HepG2 (cell line): ENCODE measurements around the gene NRBP1. TPM values are rescaled to one million over a fixed set of nuclear protein-coding genes. Genes with fewer than 3 reads are reported as not detected.

Experiments used
- GABPA ChIP-seq, 2 experiments: IDR thresholded peaks; 2 replicates each; pipeline ENCODE4 v1.6.1; 2011 to 2016; ENCODE audit warnings: low read depth in 2 of 2, low read length in 1 of 2, missing biosample characterization in 1 of 2, missing genetic modification characterization in 1 of 2
- GABPB1 ChIP-seq: IDR thresholded peaks from 2 replicates; pipeline ENCODE4 v1.6.1; 2016; ENCODE audit warnings: mild to moderate bottlenecking, missing genetic modification reagents, moderate library complexity, missing compliant biosample characterization
- GATAD2A ChIP-seq: IDR thresholded peaks from 2 replicates; pipeline ENCODE4 v1.6.1; 2016
- KAT7 ChIP-seq: IDR thresholded peaks from 2 replicates; pipeline ENCODE4 v1.6.1; 2018; ENCODE audit warnings: borderline replicate concordance, missing compliant biosample characterization
- MBD4 ChIP-seq: IDR thresholded peaks from 2 replicates; pipeline ENCODE4 v1.6.1; 2012; ENCODE audit warnings: low read length, inconsistent platforms, borderline replicate concordance
- MIXL1 ChIP-seq: IDR thresholded peaks from 2 replicates; pipeline ENCODE4 v1.6.1; 2016
- PRPF4 ChIP-seq: fragments of 200-400 bp; formaldehyde crosslinking; IDR thresholded peaks from 2 replicates; pipeline ENCODE4 v1.6.1; 2016; ENCODE audit warnings: low read length, low read depth; ENCODE audit not compliant: poor library complexity, severe bottlenecking
- SIX4 ChIP-seq: sonication (generic); formaldehyde crosslinking; IDR thresholded peaks from 2 replicates; pipeline ENCODE4 v1.4.0; 2020; ENCODE audit warnings: missing genetic modification reagents
- ZBED4 ChIP-seq: sonication (generic); formaldehyde crosslinking; IDR thresholded peaks from 2 replicates; pipeline ENCODE4 v1.4.0; 2020; ENCODE audit warnings: missing genetic modification reagents, borderline replicate concordance
- ZBTB38 ChIP-seq: sonication (generic); formaldehyde crosslinking; IDR thresholded peaks from 2 replicates; pipeline ENCODE4 v1.5.1; 2020; ENCODE audit warnings: mild to moderate bottlenecking, missing genetic modification reagents
- ZNF274 ChIP-seq: sonication (generic); formaldehyde crosslinking; IDR thresholded peaks from 2 replicates; pipeline ENCODE4 v1.5.1; 2020; ENCODE audit warnings: mild to moderate bottlenecking, missing genetic modification reagents
- ZNF407 ChIP-seq: sonication (generic); formaldehyde crosslinking; IDR thresholded peaks from one replicate; pipeline ENCODE4 v1.5.1; 2020; ENCODE audit warnings: mild to moderate bottlenecking, missing genetic modification reagents; ENCODE audit errors: not compliant biosample characterization
- ZNF564 ChIP-seq: sonication (generic); formaldehyde crosslinking; IDR thresholded peaks from 2 replicates; pipeline ENCODE4 v1.8.1; 2023; ENCODE audit warnings: mild to moderate bottlenecking, missing genetic modification reagents
- ZNF574 ChIP-seq: sonication (generic); formaldehyde crosslinking; IDR thresholded peaks from 2 replicates; pipeline ENCODE4 v1.4.0; 2020; ENCODE audit warnings: missing genetic modification reagents
- polyA plus RNA-seq, 8 experiments: library from polyadenylated mRNA; depleted of rRNA in 3 of 8; stranded (reverse) in 7 of 8; unstranded in 1 of 8; fragments of >200 nt; fragmentation: Illumina TruSeq in 4 of 8; extraction: Trizol in 4 of 8; gene quantifications; 2 replicates each; pipeline versions ENCODE4 v1.2.1 to v1.2.3, GENCODE V29; 2011 to 2016; ENCODE audit warnings: low read depth in 4 of 8, missing spikeins in 1 of 8, mixed read lengths in 1 of 8; ENCODE audit not compliant: insufficient read depth in 1 of 8
- total RNA-seq, 5 experiments: library from RNA; depleted of rRNA; stranded (reverse); fragments of >200 nt; fragmentation: Illumina TruSeq; extraction: Trizol; gene quantifications; 2 replicates each; pipeline ENCODE4 v1.2.3, GENCODE V29; 2016; ENCODE audit warnings: low read depth in 1 of 5

The NRBP1 gene
- total and polyA plus RNA-seq, 2 of the 13 experiments (the other 11 are each of a cell fraction or from before 2014, with no cell fraction given), result 165 to 240 TPM

- TF ChIP-seq ZNF274 (CRISPR knock-in tag), result peak; percentile 76; the same call in 1 of the 2 replicates
- peak; percentile 95 for TF ChIP-seq GABPB1
- TF ChIP-seq SIX4 (CRISPR knock-in tag), result no peak
- TF ChIP-seq MBD4, result no peak
- TF ChIP-seq MIXL1 (CRISPR knock-in tag), result no peak
- TF ChIP-seq PRPF4, result no peak
- peak; percentile 71 for TF ChIP-seq ZNF574
- TF ChIP-seq ZBED4, result no peak
- no peak; the same call in 1 of the 2 replicates for TF ChIP-seq GATAD2A
- peak; percentile 41 for TF ChIP-seq ZNF407 (CRISPR knock-in tag)
- TF ChIP-seq GABPA (IDR thresholded peaks at IDR 0.05; ENCODE audit: low read depth, low read length), result peak; percentile 93
- TF ChIP-seq GABPA (CRISPR knock-in tag; IDR thresholded peaks at IDR 0.05; ENCODE audit: low read depth), result peak; percentile 94
- peak; percentile 85; the same call in 1 of the 2 replicates for TF ChIP-seq ZBTB38 (CRISPR knock-in tag)
- TF ChIP-seq ZNF564 (CRISPR knock-in tag), result no peak
- no peak for TF ChIP-seq KAT7 (CRISPR knock-in tag)
These were observed 47.5 kb upstream of the NRBP1 start, which contains the start of gene ZNF513 (continued) for GRCh38 chr2:27380626-27381545.
